Stimulated activated CD4-positive, alpha-beta T cell treated with anti-CD3 and anti-CD28 coated beads, Interleukin-4, amount 100 ng/mL, for 48 hours (primary cell): ENCODE measurements around the gene JAM3.
"Not testable (repeated sequence)": the region's sequence is repeated elsewhere in the genome, so short reads cannot be mapped to it uniquely, and the experiment has no call there.

Source experiments
- DNase-seq, 2 donors: peaks; one replicate each; pipeline ENCODE4 v3.0.0-alpha.2; 2020; ENCODE audit warnings: low read depth in 2 of 2

JAM3 gene

GRCh38 chr11:134062265-134063123 lies 6.4 kb upstream of the JAM3 start:
- DNase-seq = no peak

DNA sequence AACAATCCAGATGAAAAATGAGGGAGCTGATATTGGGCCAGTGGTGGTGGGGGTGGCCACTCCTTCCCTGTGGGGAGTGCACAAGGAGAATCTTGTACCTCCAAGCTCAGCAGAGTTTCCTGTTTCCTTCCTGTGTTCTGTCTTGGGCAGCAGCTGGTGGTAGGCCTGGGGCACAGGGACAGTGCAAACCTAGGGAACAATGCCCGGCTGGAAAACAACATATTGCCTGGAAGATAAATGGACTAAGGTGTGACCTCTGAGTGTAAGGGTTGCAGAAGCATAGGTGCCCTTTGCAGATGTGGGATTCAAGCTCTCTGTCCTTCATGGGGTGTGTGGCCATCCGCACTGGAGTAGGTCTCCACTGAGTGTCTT lies 5.8 kb upstream of the JAM3 start:
- no peak for DNase-seq

GRCh38 chr11:134063991-134064747 lies 4.7 kb upstream of the JAM3 start:
- DNase-seq = no peak

GRCh38 chr11:134065381-134065780 lies 3.5 kb upstream of the JAM3 start:
- DNase-seq = no peak

- no peak for DNase-seq
Observed at GRCh38 chr11:134066943-134067885, 1.7 kb upstream of the JAM3 start.

DNA sequence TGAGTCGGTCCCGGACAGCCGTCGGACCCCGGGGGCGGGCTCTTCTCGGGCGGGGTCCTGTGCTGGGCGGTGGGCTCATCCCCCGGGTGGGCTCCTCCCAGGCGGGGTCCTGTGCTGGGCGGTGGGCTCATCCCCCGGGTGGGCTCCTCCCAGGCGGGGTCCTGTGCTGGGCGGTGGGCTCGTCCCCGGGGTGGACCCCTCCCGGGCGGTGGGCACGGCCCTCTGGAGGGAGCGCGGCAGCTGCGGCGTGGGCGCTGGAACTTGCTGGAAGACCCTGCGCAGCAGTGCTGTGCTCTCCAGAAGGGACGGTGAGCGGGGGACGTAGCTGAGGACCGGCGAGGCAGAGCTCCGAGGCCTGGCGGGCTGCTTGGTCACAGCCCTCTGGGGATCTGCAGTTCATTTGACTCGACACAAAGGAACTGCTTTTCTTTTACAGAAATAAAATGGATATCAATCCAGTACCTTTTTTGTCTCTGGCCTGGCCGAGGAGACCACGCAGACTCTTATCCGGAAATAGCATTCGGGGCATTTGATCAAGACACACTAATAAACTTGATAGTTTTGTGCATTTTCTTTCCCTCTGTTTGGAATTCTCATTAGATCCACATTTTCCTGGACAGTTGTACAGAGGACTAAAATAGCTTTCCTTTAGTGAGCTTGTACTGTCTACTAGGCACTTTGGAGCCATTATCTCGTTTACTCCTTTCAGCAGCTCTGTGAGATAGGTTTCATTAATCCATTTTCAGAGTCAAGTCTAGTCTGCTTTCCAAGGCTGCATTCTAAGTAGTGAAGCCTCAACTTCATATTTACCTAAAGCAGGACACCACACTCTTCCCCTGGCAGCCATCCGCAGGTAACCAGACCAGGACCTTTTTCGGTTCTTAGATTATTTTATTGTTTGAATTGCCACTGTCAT lies 812 bp downstream of the JAM3 start:
- DNase-seq = no peak

DNA sequence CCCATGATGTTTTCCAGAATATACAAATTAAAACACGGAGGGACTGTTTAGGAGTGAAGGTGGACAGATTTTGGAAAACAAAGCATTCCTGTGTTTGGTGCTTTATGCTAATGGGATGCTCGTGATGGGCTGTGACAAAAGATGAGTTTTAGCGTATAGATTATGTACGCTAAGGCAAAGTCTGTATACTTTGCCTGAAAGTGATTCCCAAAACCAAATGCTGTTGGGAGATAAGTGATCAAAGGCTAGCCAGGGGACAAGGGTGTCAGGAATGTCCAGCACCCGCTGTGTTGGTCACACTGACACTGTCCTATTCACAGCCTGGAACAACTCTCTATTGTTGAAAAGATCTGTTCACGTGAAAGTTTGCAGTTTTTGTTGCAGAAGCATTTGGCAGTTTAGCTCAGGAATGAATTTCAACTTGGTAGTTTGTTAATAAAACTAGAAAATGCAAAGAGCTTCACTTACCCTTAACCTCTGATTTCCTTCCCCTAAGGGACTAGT lies 1.5 kb downstream of the JAM3 start:
- no peak for DNase-seq

- no peak for DNase-seq
Observed at GRCh38 chr11:134071306-134071705, 2.4 kb downstream of the JAM3 start.

DNA sequence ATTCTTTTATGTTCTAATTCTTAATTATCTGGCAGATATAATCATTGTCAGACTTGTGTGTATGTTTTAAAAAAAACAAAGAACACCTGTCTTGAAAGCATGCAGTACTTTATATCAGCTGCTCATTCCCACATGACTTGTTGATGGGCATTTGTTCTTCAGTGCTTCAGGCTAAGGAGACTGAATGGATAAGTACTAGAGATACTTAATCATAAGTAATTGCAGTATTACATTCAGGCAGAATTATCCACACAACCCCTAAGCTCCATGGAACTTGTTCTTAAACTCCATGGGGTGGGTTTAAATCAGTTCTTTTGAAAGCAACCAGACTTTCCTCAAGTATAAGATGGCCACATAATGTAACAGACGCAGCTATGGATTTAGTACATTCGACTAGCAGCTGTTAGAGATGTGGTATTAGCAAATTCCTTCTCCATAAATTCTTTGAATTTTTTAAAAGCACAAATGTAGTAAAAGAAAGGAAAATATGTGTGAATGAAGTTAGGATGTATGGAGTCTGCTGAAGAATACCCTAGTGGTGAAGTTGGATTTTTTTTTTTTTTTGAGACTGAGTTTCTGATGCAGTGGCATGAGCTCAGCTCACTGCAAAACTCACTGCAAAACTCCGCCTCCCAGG lies 3.0 kb downstream of the JAM3 start:
- DNase-seq = no peak

DNA sequence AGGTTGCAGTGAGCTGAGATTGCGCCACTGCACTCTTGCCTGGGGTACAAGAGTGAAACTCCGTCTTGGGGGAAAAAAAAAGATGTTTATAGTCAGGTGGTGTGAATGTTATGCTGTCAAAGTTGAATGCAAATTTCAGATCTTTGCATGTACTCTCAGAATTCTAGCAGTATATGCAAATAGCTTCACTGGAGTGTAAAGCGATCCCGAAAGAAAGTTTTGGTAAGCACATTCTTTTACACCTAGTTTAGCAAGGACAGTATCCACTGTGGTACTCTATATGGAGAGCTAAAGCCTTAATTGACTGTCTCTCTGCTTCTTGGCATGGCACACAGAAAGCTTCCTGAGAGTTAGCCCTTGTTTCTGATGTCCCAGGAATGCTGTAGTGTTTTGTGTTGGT lies 4.0 kb downstream of the JAM3 start:
- DNase-seq = no peak

DNA sequence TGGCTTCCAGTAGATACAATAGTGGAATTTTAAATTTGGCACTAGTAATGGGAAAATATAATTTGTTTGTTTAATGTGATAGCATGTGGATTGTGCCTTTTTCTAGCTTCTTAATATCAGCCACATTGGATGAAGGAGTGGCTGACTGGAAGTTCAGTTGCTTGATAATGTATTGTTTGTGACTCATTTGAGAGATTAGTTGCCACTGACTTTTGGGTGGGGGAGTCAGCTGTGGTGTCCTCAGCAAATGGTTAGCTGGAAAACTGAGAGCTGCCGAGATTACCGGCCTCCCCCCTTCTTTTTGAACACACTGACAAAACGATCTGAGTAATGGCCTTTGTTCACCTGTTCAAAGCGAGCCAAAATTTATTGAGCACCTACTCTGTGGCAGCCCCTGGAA lies 5.5 kb downstream of the JAM3 start:
- DNase-seq = no peak

DNA sequence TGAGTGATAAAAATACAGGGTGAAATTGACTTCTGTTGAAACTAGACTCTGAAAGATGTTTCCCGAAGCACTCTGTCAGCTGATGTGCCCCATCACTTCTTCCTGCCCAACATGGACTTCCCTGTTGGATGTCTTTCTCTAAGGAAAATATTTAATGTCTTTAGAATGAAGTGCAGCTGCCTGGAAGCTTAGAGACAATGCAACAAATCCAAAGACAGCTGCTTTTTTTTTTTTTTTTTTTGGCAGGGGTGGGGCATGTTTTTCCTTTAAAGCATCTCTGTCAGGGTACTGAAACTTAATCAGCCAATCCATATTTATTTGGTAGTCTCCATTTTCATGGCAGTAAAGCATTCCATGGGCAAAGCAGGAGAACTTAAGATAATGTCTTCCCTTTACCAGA lies 5.9 kb downstream of the JAM3 start:
- no peak for DNase-seq

DNA sequence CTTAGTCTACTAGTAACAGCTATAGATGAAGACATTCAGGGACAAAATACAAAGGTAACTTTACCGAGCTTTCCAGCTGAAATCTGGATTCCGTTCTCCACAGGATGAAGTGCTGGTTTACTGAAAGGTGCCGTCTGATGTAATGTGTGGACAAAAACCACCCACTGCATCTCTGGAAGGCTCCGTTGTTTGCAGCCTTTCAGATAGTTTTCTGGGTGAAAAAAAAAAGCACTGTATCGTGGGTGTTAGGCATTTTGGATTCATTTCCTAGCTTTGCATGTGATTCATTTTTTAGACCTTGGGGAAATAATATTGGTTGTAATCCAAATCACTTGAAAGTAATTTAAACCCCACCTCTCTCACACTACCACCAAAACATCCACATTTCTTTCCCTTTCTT lies 10.4 kb downstream of the JAM3 start:
- no peak for DNase-seq

DNA sequence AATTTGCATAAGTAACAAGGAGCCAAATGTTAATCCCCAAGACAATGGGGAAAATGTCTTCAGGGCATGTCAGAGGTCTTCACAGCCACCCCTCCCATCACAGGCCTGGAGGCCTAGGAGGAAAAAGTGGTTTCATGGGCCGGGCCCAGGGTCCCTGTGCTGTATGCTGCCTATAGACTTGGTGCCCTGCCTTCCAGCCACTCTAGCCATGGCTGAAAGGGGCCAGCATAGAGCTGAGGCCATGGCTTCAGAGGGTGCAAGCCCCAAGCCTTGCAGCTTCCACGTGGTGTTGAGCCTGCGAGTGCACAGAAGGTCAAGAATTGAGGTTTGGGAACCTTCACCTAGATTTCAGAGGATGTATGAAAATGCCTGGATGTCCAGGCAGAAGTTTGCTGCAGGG lies 12.4 kb downstream of the JAM3 start:
- not testable (repeated sequence) for DNase-seq

DNA sequence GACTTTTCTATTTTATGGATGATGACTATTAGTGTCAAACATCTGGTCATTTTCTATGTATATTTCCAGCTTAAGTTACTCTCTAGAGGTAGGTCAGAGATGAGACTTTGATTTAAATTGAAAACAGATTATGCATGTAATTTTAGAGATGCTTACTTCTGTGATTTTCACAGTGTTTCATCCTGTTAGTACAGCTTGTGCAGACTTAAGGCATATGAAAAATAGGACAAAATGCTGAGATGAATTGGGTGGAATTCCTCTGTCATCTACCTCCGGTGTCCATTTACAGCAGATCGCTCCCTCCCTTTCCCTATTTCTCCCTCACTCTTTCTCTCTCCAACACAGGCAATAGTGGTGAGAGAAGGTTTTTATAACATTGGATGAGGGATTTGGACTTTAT lies 14.1 kb downstream of the JAM3 start:
- no peak for DNase-seq

DNA sequence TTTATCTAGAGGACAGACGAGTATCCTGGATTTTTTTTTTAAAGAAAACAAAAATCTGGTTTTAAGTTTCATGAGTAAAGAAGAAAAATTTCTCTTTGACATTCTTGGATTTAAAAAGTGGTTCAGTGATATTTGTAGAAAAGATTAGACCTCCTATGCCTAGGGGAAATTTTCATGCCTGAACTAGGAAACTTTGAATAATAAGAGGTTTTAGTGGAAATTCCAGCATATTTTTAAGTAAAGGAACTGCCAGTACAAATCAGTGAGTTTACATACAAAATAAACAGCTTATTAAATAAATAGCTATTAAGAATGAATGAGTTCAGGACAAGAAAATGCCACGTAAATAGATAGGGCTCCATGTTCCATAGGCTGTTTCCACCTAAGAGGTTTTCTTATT lies 17.5 kb downstream of the JAM3 start:
- no peak for DNase-seq

DNA sequence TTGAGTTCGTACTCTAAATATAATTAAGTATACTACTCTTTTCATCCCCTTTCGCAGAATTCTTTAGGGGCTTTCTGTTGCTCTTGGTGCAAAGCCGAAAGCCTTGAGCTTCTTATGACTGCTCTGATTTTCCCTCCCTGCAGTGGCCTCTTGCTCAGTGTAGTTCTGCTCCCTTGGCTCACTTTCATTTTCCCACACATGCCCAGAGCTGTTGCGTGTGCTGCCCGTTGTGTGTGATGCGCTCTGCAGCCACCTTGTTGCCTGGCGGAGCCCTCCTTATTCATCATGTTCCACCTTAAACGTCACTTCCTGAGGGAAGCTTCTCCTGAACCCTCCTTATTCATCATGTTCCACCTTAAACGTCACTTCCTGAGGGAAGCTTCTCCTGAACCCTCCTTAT lies 23.1 kb downstream of the JAM3 start:
- DNase-seq = not testable (repeated sequence)

GRCh38 chr11:134097166-134097565 lies 28.3 kb downstream of the JAM3 start:
- no peak for DNase-seq

GRCh38 chr11:134098566-134099184 lies 29.8 kb downstream of the JAM3 start:
- DNase-seq = no peak

- no peak for DNase-seq
Observed at GRCh38 chr11:134100171-134100570, 31.3 kb downstream of the JAM3 start.
